Tibial nerve (tissue), 4 donors: Measurements from ENCODE around the gene FOXL2. TPM values are rescaled to one million over a fixed set of nuclear protein-coding genes. Genes with fewer than 3 reads are reported as not detected.
"Not testable (repeated sequence)": the region's sequence is repeated elsewhere in the genome, so short reads cannot be mapped to it uniquely, and the experiment has no call there.

Experiments used
- DNase-seq, 2 donors: peaks; one replicate each; pipeline ENCODE4 v3.0.0-alpha.2; 2019; ENCODE audit warnings: low spot score in 2 of 2
- H3K27ac ChIP-seq, 4 donors: fragments of 200-600 bp; sonication (generic) in 3 of 4; one replicate each; pipeline ENCODE4 v1.5.1; 2017 to 2019; ENCODE audit warnings: mild to moderate bottlenecking in 1 of 4
- H3K27me3 ChIP-seq, 2 donors: fragments of 200-600 bp; sonication (generic) in 1 of 2; one replicate each; pipeline versions ENCODE4 v1.5.1 to v1.6.0; 2017 to 2019
- H3K36me3 ChIP-seq, 3 donors: fragments of 200-600 bp; sonication (generic); one replicate each; pipeline ENCODE4 v1.5.1; 2018 to 2019
- H3K4me1 ChIP-seq, 4 donors: fragments of 200-600 bp; sonication (generic) in 3 of 4; one replicate each; pipeline ENCODE4 v1.5.1; 2017 to 2019
- H3K4me3 ChIP-seq, 4 donors: fragments of 200-600 bp; sonication (generic) in 3 of 4; one replicate each; pipeline ENCODE4 v1.5.1; 2017 to 2019; ENCODE audit warnings: mild to moderate bottlenecking in 1 of 4, moderate library complexity in 1 of 4
- H3K9me3 ChIP-seq, 4 donors: fragments of 200-600 bp; sonication (generic) in 3 of 4; one replicate each; pipeline ENCODE4 v1.5.1; 2017 to 2019
- EP300 ChIP-seq, 2 donors: sonication (generic); formaldehyde crosslinking; IDR thresholded peaks; one replicate each; pipeline ENCODE4 v1.6.1; 2017; ENCODE audit warnings: antibody characterized with exemption in 2 of 2, mild to moderate bottlenecking in 1 of 2
- POLR2A ChIP-seq, 2 donors: fragments of 450-650 bp; IDR thresholded peaks; one replicate each; pipeline ENCODE4 v1.6.1; 2017; ENCODE audit warnings: antibody characterized with exemption in 2 of 2, mild to moderate bottlenecking in 2 of 2, moderate library complexity in 2 of 2
- WGBS, 2 donors: methylation state at CpG; one replicate each; pipeline ENCODE4 v1.1.5; 2018; 5-methylcytosine and 5-hydroxymethylcytosine counted together
- total RNA-seq, 4 donors: library from RNA; depleted of rRNA; stranded (reverse); fragments of >200 nt; gene quantifications; one replicate each; pipeline ENCODE4 v1.1.0, GENCODE V29; 2016
- TF ChIP-seq, protein P1 (sequence below), 5 experiments: fragments of 200-600 bp in 3 of 5; fragments of 450-650 bp in 2 of 5; sonication (generic) in 3 of 5; IDR thresholded peaks; one replicate each; pipeline ENCODE4 v1.5.1; 2016 to 2019; ENCODE audit warnings: antibody characterized with exemption in 5 of 5, mild to moderate bottlenecking in 3 of 5, moderate library complexity in 2 of 5

The FOXL2 gene
- total RNA-seq, 4 donors from 2014 or later = not detected

GRCh38 chr3:138933981-138934691, 12.8 kb downstream of the FOXL2 start:
- Histone ChIP-seq H3K4me3 (no peak overlapping the region), H3K36me3 (no peaks in the 10 kb centered on the region), H3K27ac (no peak overlapping the region), H3K27me3 (peaks cover 0 to 42% of the 10 kb centered on the region in 2 donors), H3K4me1 (peaks cover 0 to 35% (median 27%) of the 10 kb centered on the region in 4 donors), H3K9me3 (no peaks in the 10 kb centered on the region)
- TF ChIP-seq, protein P1, sequence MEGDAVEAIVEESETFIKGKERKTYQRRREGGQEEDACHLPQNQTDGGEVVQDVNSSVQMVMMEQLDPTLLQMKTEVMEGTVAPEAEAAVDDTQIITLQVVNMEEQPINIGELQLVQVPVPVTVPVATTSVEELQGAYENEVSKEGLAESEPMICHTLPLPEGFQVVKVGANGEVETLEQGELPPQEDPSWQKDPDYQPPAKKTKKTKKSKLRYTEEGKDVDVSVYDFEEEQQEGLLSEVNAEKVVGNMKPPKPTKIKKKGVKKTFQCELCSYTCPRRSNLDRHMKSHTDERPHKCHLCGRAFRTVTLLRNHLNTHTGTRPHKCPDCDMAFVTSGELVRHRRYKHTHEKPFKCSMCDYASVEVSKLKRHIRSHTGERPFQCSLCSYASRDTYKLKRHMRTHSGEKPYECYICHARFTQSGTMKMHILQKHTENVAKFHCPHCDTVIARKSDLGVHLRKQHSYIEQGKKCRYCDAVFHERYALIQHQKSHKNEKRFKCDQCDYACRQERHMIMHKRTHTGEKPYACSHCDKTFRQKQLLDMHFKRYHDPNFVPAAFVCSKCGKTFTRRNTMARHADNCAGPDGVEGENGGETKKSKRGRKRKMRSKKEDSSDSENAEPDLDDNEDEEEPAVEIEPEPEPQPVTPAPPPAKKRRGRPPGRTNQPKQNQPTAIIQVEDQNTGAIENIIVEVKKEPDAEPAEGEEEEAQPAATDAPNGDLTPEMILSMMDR (IDR thresholded peaks at IDR 0.05) = no peak
- no peak for TF ChIP-seq POLR2A (IDR thresholded peaks at IDR 0.05)
- no peak for TF ChIP-seq EP300 (IDR thresholded peaks at IDR 0.05)
- no peak for DNase-seq
- 42 to 48% methylated on average over 3 of the region's 3 CpGs for WGBS, 2 donors

GRCh38 chr3:138933068-138933668, 13.8 kb downstream of the FOXL2 start:
- DNase-seq = no peak
- H3K4me1 ChIP-seq = peaks cover 0 to 26% (median 19%) of the 10 kb centered on the region in 4 donors
- WGBS, 2 donors = 66 to 73% methylated on average over 4 of the region's 4 CpGs
- no peaks in the 10 kb centered on the region for H3K9me3 ChIP-seq
- no peak for TF ChIP-seq EP300 (IDR thresholded peaks at IDR 0.05)
- TF ChIP-seq, protein P1 (IDR thresholded peaks at IDR 0.05) = no peak
- TF ChIP-seq POLR2A (IDR thresholded peaks at IDR 0.05) = no peak
- no peak overlapping the region for H3K4me3 ChIP-seq
- no peak overlapping the region for H3K27ac ChIP-seq
- no peaks in the 10 kb centered on the region for H3K36me3 ChIP-seq
- peaks cover 0 to 32% of the 10 kb centered on the region in 2 donors for H3K27me3 ChIP-seq

- Histone ChIP-seq H3K9me3 (no peaks in the 10 kb centered on the region), H3K36me3 (no peaks in the 10 kb centered on the region), H3K4me3 (no peak overlapping the region), H3K27ac (no peak overlapping the region), H3K27me3 (no peaks in the 10 kb centered on the region), H3K4me1 (no peaks in the 10 kb centered on the region)
- TF ChIP-seq EP300 (IDR thresholded peaks at IDR 0.05) (no peak), POLR2A (IDR thresholded peaks at IDR 0.05) (no peak)
- TF ChIP-seq, protein P1 (IDR thresholded peaks at IDR 0.05) = no peak
- WGBS, 2 donors = 93 to 94% methylated on average over 41 to 42 of the region's 42 CpGs
- DNase-seq = no peak
Observed at GRCh38 chr3:138928727-138929372, 18.1 kb downstream of the FOXL2 start.

GRCh38 chr3:138923531-138923994, 23.4 kb downstream of the FOXL2 start:
- WGBS, 2 donors = 30 to 34% methylated on average over 6 of the region's 6 CpGs
- no peaks in the 10 kb centered on the region for H3K36me3 ChIP-seq
- TF ChIP-seq, protein P1 (IDR thresholded peaks at IDR 0.05) = peak; percentile 70 to 85 (median 81)
- TF ChIP-seq EP300 (IDR thresholded peaks at IDR 0.05) = no peak
- H3K4me1 ChIP-seq = peaks cover 0 to 4% (median 0%) of the 10 kb centered on the region in 4 donors
- no peak overlapping the region for H3K4me3 ChIP-seq
- peak; percentile 68 to 89 for DNase-seq
- no peak overlapping the region for H3K27ac ChIP-seq
- H3K9me3 ChIP-seq = no peaks in the 10 kb centered on the region
- H3K27me3 ChIP-seq = no peaks in the 10 kb centered on the region

GRCh38 chr3:138922400-138922799, 24.5 kb downstream of the FOXL2 start:
- WGBS, 2 donors = 84 to 88% methylated on average over 6 of the region's 6 CpGs
- not testable (repeated sequence) for H3K27me3 ChIP-seq, H3K4me1 ChIP-seq, H3K9me3 ChIP-seq, H3K27ac ChIP-seq, H3K36me3 ChIP-seq, H3K4me3 ChIP-seq, DNase-seq
